Measurements from ENCODE around the gene TNS1.
"Not testable (repeated sequence)": the region's sequence is repeated elsewhere in the genome, so short reads cannot be mapped to it uniquely, and the experiment has no call there.

Gene TNS1

DNA sequence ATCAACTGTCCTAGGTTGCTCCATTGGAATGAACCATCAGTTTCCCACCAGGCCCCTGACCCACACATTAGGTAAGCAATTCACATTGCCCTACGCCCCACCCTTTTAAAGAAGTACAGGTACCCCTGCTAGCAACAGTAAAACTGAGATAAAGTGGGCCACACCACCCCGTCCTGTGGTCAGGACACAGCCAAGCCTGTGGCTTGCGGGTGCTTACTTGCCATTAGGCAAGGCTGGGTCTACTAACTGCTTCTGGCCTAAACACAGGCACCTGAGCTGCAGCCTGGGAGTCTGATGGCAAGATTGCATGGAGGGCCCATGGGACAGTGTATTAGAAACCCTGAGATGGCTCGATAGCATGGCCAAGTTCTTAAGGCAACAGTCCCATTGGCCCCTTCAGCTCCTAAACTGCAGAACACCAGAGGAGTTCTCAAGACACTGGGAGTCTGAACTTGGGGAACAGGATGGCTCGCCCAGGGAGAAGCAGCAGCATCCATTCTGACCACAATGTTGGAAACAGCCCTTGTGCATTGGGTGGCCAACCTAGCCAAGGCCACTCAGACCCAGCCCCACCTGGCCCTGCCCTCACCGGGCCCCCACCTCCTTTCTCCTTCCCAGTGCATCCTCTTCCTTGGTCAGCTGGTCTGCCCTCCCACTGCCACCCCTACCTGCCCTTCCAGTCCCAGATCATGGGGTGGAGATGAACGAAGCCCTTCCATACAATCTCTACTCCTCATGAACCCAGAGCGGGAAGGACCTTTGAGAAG lies 177.1 kb downstream of the TNS1 start:
- DNase-seq = no peak

DNA sequence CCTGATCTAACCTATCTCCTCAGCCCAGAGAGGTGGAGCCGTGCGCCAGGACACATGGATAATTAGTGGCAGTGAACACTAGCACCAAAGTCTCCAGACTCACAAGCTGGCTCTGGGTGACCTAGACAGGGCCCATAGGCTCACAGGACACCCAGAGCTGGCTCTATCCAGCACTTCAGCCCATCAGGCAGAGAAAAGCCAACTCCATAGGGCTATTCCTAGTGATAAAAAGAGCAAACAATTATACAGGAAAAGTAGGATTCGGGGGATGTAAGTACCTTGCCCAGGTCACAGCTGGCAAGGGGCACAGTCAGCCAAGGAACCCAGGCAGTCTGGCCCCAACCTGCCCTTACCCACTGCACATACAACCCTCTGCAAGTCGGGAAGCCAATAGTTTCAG lies 178.6 kb downstream of the TNS1 start:
- no peak for DNase-seq

DNA sequence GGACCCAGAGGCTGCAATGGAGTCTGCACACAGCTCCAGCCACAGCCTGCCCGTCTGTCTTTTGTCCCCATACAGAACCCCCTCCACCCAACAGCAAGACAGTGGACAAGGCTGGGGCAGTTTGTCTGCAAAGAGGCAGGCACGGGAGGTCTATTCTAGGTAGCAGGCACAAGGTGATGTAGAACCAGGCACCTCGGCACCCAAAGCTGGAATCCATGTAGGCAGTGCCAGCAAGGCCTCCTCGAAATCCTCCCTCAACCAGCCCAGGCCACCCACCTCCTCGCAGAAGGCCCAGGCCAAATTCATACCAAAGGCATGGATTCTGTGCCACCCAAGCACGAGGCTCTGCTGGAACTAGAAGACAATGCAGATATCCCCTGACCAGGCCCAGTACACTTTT lies 179.2 kb downstream of the TNS1 start:
- no peak for DNase-seq

DNA sequence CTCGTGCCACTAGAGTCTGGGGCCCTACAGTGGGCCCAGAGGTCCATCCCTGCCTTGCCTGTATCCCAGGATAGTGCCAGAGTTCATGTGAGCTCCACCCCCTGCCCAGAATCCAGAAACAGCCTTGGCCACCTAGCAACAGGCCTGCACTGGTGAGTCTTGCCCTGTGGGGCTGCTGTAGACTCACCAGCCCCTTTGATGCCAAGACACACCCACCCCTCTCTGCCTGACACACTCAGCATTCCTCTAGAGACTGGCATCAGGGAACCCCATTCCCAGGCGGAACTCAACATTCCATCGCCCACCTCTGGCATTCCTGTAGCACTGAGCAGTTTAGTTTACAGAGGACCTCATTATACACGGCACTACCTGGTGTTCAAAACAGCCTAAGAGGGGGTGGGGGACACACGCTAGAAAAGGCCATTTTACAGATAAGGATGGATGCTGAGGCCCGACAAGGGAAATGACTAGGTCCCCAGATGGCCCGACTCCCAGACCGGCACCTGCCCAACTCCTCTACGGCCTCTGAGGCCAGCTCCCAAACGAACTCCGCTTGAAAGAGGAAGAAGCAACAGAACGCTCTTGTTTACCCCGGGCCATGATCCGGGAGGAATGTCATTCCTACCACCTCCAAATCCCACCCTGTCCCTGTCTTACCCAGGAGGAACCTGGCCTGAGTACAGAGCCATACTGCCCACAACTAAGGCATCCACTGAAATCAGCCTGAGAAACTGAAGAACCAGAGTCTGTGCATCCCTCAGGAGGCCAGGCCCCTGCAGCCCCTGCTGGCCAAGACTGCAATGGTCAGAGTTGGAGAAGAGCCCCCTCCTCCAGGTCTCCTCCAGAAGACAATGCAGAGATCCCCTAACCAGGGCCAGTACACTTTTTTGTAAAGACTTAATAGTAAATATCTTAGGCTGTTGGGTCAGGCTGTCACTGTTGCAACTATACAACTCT lies 180.2 kb downstream of the TNS1 start:
- DNase-seq = no peak

DNA sequence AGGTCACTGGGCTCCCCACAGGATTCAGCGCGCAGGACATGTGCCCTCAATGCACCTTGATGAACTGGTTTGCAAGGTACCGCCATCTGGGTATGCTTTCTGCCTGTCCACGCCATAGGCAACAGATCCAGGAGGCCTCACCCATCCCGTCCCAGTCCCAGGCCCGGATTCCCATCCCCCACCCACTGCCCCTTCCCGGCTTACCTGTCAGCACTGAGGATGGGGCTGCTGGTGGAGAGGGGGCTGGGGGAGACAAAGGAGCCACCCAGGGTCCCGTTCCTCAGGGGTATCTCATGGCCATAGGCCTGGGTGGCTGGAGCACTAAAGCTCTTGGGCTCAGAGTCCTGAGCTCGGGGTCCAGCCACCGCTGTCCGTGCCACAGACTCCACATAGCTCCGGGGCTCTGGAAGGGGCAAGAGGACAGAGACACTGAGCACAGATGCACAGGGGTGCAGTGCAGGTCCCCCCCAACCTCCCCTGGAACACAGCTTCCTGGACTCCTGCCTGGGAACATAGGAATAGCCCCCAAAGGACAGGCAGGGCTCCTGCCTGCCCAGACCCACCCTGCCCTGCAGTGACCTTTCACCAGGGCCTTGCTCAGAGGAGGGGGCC lies 181.2 kb downstream of the TNS1 start:
- no peak for DNase-seq

DNA sequence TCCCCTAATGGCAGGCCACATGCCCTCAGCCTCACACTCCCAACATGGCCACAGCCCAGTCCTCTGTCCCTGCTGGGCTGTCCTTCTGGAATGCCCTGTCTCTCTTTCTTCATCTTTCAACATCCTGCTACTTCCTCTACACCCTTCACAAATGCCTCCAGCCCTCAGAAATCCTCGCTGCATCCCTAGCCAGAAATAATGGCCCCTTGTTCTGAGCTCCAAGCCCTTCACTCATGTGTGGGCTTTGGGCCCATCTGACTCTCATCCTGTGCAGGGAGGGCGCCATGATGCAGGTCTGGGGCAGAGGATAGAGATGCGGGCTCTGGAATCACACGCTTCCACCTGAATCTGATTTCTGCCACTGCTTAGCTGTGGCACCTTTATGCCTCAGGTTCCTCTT lies 181.9 kb downstream of the TNS1 start:
- peak in 1 of 2 donors; percentile 28 for DNase-seq

DNA sequence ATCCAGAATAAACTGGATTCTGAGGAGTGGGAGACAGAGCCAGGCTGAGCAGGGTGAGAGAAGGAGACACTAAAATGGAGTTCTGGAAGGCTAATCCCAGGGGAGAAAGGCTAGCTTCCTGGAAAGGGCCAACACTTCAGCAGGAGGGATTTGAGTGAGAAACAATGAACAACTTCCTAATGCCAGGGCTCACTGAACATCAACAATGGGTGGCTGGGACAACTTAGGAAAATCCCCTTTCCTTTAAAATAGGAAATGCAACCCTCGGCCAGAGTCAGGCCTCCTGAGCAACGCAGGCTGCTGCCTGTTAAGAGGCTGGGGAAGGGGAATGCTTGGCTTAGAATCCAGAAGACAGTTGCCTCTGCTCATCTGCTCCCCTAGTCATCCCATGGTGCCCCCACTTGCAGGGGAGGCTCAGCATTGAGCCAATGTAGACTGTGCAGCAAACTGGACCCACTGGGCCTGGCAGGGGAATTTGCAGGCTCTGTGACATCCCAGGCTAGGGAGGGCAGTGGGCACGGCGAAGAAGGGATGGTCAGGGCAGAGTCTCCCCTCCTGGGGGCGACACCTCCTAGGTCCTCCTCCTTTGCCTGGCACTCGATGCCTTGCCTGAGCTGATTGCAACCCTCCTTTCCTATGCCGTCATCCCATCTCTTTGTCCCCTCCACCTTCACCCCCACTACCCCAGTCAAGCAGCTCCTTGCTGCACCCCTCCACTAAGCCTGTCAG lies 182.5 kb downstream of the TNS1 start:
- DNase-seq = no peak

DNA sequence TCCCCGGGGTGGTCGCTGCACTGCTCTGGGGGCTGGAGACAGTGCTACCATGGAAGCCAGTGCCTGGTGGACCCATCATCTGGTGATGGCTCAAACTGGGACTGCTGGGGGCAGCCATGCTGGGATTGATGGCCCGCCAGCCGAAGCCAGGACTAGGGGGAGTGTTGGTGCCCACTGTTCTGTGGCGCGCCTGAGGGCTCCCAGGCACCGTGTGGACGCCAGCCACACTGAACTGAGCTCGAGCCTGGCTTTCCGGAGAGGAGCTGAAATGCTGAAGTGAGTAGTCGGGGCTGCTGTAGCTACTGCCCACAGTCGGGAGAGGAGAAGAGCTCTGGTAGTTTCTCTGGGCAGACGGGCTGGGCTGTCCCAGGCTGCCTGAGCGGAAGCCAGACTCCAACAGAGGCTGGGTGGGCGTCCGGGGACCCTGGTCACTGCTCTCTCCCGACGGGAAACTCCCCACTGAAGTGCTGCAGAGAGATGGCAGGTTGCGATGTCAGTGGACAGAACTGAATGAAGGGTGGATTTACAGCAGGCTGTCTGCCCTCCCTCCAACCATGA lies 184.4 kb downstream of the TNS1 start:
- DNase-seq = no peak

DNA sequence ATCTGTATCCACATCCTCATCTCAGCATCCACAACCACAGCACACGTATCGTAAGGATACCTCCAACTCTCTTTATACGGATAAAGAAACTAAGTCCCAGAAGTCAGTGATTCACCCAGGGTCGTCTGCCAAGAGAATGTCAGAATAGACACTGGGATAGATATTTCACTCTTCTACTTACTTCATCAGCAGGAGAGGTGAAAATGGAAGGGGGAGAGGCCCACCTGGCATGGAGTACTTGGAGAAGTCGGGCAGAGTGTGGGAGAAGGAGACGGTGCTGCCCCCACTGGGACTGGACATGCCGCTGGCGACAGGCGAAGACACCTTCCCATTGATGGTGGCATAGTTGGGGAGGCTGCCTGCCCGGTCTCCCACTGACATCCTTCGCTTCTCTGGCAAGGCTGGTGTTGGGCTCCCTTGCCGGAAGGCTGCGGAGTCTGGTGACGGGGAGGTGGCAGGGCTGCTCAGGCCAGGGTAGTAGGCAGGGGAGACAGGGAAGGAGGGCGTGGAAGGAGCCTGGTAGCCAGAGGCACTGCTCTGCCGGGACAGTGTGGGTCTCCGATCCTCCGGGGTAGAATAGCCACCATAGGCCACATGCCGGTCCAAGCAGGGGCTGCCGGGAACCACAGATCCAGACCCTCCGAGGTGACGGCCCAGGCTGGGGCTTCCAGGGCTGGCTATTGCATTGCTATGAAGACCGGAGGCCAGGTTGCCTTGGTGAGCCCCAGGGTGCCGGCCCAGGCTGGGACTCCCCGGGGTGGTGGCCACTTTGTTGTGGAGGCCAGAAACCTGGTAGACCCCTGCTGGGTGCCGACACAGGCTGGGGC lies 185.1 kb downstream of the TNS1 start:
- no peak for DNase-seq

DNA sequence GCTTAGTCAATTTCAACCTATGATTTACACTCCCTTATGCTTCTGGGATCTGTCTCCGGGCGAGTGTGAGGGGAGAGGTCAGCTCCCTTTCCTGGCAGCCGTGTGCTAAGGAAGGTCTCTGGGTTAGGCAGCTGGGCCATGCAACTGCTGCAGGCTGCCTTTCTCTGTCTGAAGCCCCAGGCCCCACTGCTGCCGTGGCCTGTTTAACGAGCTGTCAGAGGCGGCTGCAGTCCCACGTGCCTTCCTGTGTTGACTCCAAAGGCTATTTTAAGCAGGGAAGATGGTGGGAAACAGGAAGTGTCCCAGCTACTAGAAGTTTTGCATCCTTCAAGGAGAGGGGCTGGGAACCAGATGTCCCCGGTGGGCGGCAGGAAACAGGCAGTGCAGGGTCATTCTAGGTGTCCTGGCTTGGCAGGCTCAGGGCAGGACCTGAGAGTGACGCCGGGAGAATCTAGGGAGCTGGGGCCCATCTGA lies 186.4 kb downstream of the TNS1 start:
- no peak for DNase-seq

DNA sequence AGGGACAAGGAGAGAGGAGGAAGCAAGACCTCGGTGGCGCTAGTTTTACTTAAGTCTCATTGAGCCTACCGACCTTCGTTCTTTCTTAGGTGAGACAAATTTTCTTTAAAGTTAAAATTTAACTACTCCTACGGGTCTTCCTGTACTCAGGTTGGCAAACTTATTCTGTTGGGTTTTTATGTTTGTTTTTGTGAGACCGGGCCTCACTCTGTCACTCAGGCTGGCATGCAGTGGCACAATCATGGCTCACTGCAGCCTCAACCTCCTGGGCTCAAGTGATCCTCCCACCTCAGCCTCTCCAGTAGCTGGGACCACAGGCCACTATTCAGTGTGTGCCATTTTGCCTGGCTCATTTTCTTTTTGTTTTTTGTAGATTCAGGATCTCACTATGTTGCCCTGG lies 189.0 kb downstream of the TNS1 start:
- DNase-seq = no peak

DNA sequence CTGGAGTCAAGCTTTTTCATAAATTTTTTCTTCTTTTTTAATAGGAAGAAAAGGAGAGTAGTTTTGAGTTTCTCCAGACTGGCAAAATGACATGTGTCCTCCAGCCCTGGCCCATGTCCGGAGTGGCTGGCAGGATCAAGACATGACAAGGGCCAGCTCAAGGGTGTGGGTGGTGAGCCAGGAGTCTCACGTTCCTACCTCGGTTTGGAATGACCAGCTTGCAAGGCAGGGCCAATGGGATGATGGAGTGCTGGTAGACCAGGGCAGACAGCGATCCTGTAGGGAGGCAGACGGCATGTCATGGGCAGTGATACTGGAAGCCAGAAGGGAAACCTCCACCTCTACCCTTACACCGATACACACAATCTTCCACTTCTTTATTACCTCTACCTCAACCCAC lies 190.6 kb downstream of the TNS1 start:
- no peak for DNase-seq

DNA sequence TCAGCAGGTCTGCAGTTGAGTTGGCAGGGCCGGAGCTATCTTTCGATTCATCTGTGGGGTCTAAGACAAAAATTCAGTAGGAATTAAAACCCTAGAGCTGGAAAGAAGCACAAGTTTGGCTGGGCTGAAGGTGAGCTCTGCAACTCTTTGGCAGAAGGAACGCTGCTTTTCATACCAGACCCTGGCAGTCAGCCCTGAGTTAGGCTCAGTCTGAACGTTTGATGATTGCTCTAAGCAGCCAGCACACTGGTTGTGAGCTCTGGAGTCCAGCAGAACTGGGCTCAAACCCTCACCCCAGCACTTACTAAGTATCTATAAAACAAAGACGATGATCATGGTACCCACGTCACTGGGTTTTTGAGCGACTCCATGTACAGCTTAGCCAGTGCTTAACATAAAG lies 192.5 kb downstream of the TNS1 start:
- no peak for DNase-seq

DNA sequence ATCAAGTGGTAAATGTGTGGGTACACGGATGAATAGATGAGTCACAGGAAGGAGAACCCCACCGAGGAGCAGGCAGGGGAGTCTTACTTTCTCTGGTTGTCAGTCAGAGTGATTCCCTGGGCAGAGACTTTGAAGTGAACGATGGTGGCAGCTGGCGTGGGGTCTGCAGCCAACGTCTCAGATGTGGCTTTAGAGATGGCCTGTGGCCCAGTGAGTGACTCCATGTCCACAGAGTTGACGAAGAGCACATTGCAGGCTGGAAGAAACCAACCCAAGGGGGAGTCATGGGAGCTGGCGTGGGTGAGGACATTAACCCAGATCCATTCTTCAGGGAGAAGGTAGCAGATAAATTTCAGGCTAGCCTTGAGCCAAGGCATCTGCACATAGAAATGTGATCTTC lies 193.1 kb downstream of the TNS1 start:
- DNase-seq = no peak

DNA sequence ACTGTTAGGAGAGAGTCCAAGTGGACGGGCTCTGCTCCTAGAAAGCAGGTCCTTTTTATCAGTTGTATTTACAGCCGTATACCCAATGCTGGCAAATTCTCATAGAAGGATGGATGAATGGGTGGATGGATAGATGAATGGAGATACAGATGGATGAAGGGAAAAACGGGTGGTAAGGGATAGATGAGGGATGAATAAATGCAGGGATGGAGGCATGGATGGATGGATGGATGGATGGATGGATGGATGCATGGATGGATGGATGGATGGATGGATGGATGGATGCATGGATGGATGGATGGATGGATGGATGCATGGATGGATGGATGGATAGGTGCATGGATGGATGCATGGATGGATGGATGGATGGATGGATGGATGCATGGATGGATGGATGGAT lies 193.8 kb downstream of the TNS1 start:
- not testable (repeated sequence) for DNase-seq

DNA sequence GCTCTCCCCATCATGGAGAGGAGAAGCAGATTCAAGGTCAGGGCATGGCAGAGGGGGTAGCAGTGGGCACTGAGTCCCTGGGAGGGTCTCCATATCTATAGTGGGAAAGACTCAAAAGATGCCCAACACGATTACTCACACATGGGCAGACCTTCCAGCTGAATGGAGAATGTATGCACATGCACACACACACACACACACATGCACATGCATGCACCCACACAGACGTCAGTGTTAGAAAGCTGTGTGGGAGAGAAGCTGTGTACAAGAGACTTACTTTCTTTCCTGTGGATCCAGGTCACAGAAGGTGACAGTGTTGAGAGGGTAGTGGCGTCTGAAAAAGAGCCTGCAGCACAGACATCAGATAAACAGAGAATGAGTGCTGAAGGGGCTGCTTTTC lies 194.5 kb downstream of the TNS1 start:
- DNase-seq = no peak

DNA sequence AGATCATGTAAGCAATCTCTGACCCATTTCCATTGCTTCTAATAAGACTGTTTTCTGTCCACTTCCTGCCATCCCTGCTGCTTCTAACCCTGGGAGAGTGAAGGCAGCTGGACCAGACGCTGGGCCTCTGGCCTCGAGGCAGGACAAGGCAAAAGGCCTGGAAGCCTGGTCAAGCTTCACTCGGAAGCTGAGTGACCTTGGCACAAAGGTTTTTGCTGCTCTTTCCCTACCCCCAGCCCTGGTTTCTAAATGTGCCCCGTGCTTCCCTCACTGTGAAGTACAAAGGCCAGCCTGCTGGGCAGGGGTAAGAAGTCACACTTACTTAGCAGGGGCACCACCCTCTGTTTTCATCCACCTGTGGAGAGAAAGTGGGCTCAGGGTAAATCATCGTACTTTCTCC lies 195.0 kb downstream of the TNS1 start:
- no peak for DNase-seq

DNA sequence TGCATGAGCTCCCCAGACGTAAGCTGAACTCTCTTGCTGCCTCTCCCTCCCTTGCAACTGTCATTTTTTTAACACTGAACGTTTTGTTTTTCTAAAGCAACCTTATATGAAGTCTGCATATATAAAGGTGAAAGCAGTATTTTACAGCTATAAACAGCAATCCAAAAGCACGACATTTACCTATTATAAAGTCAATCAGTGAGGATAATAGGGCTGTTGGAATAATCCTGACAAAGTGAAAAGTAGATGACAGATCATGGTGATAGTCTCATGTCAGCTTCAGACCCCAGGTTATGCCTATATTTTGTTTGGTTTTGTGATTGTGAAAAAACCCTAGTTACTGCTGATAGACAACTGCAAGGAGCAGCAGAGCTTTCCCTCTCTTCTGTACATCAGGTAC lies 195.8 kb downstream of the TNS1 start:
- no peak for DNase-seq

DNA sequence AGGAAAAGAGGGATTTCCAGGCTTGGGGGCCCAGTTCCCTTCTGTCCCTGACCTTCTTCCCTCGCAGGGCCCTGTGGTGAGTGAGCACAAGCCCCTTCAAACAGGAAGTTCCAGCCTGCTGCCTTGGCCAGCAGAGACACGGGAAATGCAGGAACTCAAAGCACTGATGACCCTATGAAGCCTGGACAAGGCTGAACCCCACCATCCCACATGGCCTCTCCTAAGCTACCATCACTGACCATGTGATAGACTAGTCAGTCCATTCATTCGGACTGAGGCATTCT lies 196.4 kb downstream of the TNS1 start:
- DNase-seq = no peak

DNA sequence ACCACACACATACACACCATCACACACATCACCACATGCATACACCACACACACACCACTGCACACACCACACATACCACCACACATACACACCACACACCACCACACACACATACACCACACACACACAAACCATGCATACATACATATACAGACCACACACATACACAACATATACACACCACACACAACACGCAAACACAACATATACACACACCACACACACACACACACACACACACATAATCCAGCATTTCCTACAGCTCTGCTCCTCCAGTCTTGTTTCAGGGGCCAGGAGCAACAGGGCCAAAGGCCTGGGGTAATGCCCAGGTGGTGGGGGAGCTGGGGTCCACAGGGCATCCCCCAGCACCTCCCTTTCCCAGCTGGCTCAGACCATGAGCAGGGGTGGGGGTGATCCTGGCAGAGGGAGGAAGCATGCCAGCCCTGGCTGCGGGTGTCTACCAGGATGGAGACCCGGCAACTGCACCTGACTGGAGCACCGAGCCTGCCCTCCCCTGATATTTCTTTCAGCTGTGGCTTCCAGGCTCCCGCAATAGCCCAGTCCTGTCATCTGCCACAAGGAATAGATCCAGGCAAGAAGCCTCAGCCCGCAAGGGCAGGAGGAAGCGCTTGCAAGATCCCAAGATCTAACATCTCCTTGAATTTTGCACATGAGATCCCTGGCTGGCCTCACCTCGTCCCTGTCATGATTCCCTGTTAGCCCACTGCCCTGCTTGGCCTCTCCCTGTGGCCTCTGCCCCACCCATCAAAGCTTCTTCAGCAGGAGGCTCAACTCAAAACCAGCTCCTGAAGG lies 196.9 kb downstream of the TNS1 start:
- no peak for DNase-seq
